Ishikawa (cell line): Measurements from ENCODE around the gene ARHGAP26.

ENCODE experiments used
- CEBPB ChIP-seq: IDR thresholded peaks from 2 replicates; pipeline ENCODE4 v1.6.1; 2012
- CREB1 ChIP-seq: IDR thresholded peaks from 2 replicates; pipeline ENCODE4 v1.6.1; 2012; ENCODE audit warnings: low read depth
- EGR1 ChIP-seq: IDR thresholded peaks from 2 replicates; pipeline ENCODE4 v1.6.1; 2012
- EP300 ChIP-seq: IDR thresholded peaks from 2 replicates; pipeline ENCODE4 v1.6.1; 2012; ENCODE audit warnings: borderline replicate concordance
- FOXM1 ChIP-seq: IDR thresholded peaks from 2 replicates; pipeline ENCODE4 v1.6.1; 2012; ENCODE audit warnings: low read depth, borderline replicate concordance
- NFIC ChIP-seq: IDR thresholded peaks from 2 replicates; pipeline ENCODE4 v1.6.1; 2012
- RAD21 ChIP-seq: IDR thresholded peaks from 2 replicates; pipeline ENCODE4 v1.6.1; 2012; ENCODE audit warnings: low read depth
- REST ChIP-seq: IDR thresholded peaks from 2 replicates; pipeline ENCODE4 v1.6.1; 2012; ENCODE audit warnings: low read depth, mild to moderate bottlenecking
- TAF1 ChIP-seq: IDR thresholded peaks from 2 replicates; pipeline ENCODE4 v1.6.1; 2012; ENCODE audit warnings: low read depth, mild to moderate bottlenecking
- TCF12 ChIP-seq: IDR thresholded peaks from 2 replicates; pipeline ENCODE4 v1.6.1; 2012; ENCODE audit warnings: low read depth
- TEAD4 ChIP-seq: IDR thresholded peaks from 2 replicates; pipeline ENCODE4 v1.6.1; 2012
- USF1 ChIP-seq: IDR thresholded peaks from 2 replicates; pipeline ENCODE4 v1.6.1; 2012
- YY1 ChIP-seq: IDR thresholded peaks from 2 replicates; pipeline ENCODE4 v1.6.1; 2012; ENCODE audit warnings: low read depth
- ZBTB7A ChIP-seq: IDR thresholded peaks from 2 replicates; pipeline ENCODE4 v1.6.1; 2012; ENCODE audit warnings: low read depth
- TF ChIP-seq, protein P1 (sequence below): IDR thresholded peaks from 2 replicates; pipeline ENCODE4 v1.6.1; 2012

ARHGAP26 gene

GRCh38 chr5:143138839-143139238, 368.7 kb downstream of the ARHGAP26 start:
- TF ChIP-seq NFIC (no peak), USF1 (no peak), ZBTB7A (no peak), TAF1 (no peak), TEAD4 (no peak), EP300 (no peak), YY1 (no peak), TCF12 (no peak), EGR1 (no peak), REST (no peak), CREB1 (no peak), RAD21 (no peak), CEBPB (no peak), FOXM1 (no peak)
- TF ChIP-seq, protein P1, sequence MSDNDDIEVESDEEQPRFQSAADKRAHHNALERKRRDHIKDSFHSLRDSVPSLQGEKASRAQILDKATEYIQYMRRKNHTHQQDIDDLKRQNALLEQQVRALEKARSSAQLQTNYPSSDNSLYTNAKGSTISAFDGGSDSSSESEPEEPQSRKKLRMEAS: no peak

- no peak for TF ChIP-seq EGR1
- TF ChIP-seq RAD21: no peak
- TF ChIP-seq FOXM1: no peak
Observed at GRCh38 chr5:143139585-143139984, 369.4 kb downstream of the ARHGAP26 start.

DNA sequence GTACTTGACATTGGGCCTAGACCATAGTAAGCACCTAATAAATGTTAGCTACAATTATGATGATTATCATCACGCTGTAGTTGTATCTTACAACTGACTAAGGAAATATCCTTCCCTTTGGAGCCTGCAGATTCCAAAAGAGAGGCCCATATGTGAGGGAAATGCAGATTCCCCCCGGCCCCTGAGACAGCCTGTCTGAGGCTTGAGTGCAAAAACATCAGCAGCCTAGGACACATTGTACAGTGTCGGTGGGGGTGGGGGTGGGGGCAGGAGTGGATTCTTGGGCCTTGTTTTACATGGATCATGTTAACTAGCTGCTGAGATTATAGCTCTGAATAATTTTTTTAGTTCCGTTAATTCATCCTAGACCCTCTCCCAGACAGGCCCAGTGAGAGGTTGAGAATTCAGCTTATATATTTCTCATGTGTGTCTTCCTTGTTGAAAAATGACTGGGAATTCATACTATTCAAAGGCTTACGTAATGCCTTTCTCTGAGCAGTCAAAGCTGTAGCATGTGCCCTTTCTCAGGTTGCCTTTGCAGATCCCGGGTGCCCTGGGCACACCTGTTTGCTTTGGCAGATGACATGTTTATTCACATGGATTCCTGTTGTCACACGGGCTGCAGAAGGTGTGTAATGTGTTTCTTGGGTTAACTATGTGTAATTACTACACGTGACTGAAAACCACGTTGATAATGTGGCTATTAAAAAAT, 370.5 kb downstream of the ARHGAP26 start:
- TF ChIP-seq USF1: no peak
- no peak for TF ChIP-seq NFIC
- no peak for TF ChIP-seq ZBTB7A
- TF ChIP-seq EP300: no peak
- no peak for TF ChIP-seq REST
- TF ChIP-seq TCF12: no peak
- no peak for TF ChIP-seq CEBPB
- no peak for TF ChIP-seq FOXM1
- TF ChIP-seq YY1: no peak
- TF ChIP-seq, protein P1: no peak

DNA sequence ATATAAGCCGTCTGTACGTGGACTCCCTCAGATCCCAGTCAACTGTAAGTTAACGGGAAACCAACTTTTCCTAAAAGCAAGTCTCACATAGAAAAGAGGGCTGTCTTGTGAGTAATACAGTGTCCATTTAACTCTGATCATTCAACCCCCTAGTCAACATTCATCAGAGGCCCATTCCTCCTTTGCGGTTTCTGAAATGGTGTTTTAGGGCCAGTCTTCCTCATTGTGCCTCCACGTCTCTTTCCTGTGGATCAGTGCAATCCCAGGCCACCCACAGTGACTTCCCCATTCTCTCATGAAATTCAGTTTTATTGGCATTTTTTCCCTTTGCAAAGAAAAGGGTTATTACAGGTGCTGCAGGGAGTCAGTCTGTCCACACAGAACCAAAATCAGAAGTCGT, 371.5 kb downstream of the ARHGAP26 start:
- TF ChIP-seq, protein P1: no peak
- TF ChIP-seq USF1 (no peak), TEAD4 (no peak), TAF1 (no peak), EGR1 (no peak), REST (no peak), ZBTB7A (no peak), CREB1 (no peak), RAD21 (no peak), FOXM1 (no peak)
